HG02973 (cell line): ENCODE data around the gene CSKMT.
"Not testable (repeated sequence)": the region's sequence is repeated elsewhere in the genome, so short reads cannot be mapped to it uniquely, and the experiment has no call there.

Experiments
- ATAC-seq: cut with Tn5 transposase; IDR thresholded peaks from one replicate; pipeline ENCODE4 v1.9.1; 2021; ENCODE audit warnings: moderate library complexity; ENCODE audit not compliant: unreplicated experiment

CSKMT gene, protein sequence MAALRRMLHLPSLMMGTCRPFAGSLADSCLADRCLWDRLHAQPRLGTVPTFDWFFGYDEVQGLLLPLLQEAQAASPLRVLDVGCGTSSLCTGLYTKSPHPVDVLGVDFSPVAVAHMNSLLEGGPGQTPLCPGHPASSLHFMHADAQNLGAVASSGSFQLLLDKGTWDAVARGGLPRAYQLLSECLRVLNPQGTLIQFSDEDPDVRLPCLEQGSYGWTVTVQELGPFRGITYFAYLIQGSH

DNA sequence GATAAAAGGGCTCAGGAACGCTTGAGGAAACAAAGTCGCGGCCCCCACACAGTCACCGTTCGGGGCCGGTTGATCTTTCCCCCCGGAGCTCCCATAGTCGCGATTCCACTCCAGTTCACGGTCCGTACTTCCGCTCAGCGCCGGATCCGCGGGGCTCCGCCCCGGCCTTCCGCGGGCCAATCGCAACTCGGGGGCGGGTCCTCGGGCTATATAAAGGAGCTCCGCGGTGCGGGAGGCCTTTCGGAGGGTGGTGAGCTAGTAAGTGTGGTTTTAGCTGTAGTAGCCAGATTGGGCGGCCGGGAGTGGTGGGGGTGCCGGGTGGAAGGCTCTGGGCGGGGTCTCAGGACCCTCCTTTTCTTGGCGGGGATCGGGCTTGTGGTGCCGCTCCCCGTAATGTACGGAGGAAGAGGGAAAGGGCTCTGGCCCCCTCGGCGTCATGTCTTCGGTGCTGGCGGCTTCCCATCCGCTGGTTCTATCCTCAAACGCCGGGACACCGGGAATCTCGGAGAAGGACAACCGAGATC, at the start of gene CSKMT, which contains the start of gene C11orf98:
CSKMT (plus strand) TSS at position 238 of the 524 bp plus-strand sequence. CDS start 568 bp downstream, outside the sequence.
C11orf98 (minus strand) TSS at position 136 of the 524 bp plus-strand sequence; CDS start at position 95, 41 bp downstream.
- peak; percentile 79 for ATAC-seq

DNA sequence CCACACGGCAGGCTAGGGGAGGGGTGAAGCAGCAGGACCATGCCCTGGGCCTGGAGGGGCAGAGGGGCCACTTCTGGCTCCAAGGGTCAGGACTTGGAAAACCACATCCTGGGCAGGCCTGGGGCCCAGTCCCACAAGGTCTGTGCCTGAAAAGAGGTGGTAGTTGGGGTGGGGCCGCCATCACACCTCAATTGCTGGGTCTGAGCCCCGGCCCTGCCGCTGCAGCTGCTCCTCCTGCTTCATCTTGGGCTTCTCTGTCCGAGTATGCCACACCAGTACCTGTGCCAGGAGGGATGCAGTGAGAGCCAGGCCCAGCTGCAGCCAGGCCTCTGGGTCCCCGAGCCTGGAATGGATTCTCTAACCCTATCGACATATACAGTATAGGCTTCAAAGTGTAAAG, 49.6 kb upstream of the CSKMT start:
- ATAC-seq, result no peak

DNA sequence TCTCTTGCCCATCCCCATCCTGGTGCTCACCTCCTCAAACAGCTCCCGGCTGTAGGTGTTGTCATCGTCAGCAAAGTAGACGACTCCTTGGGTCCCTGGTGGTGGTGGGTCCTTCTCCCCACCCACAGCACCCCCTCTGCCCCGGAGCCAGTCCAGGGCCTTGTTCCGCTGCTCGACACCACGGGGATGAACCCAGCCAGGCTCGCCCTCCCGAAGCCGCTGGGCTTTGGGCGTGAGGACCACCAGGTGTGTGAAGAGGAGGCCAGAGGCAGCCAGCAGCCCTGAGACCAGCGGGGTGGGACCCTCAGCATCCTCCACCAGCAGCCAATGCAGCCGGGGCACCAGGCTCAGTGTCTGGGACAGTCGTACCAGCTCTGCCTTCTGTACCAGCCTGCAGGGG, 48.2 kb upstream of the CSKMT start:
- ATAC-seq, result not testable (repeated sequence)

DNA sequence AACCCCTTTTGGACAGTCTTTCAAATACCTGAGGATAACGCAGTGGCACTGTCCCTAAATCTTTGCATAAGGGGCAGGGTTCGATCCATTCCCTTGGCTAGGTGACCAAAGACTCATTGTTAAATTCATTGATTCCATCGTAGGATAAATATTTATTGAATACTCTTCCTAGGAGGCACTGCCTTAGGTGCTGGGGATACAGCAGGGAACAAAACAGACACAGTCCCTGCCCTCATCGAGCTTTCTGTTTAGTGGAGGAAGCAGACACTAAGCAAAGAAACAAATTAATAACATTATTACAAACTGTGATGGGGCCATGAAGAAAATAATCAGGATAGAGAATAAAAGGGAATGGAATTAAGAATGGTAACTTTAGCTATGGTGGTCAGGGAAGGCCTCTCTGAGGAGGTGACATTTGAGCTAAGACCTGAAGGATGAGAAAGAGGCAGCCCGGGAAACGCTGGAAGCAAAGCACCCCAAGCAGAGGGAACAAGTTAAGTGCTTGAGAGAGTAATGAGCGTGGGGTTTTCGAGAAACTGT, 44.0 kb upstream of the CSKMT start:
- ATAC-seq, result no peak

DNA sequence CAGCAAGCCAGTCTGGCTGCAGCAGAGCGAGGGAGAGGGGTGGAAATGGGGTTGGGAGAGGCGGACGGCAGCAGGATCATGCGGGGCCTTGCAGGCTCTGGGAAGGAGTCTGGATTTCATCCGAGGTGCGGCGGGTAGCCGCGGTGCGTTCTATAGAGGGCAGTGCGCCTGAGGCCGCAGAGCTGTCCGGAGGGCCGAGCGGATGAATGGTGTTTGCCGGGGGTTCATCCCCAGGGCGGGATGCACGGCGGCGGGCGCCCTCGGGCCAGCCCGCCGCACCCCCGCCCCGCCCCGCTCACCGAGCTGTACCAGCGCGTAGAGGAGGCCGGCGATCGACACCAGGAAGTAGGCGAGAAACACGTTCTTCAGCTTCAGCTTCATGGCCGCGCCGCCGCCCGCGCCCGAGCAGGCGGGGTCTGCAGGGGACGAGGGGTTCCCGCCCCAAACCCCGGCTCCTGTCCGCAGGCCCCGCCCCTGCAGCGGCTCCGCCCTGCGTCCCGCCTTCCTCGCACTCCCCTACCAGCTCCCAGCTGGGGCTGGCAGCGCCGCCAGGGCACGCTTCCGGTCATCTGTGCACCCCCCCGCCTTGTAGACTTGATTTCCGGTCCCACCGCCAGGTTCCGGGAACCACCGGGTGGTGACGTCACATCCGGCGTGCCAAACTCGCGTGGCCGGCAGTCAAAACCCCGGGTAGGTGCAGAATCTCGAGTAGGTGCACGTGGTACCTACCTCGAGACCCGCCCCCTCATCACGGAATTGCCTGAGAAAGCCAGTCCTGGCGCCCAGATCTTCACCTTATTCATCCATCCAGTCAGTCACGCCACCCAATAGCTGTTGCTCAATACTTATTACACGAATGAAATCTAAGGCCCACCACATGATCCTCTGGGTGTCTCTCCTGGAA, 43.3 kb upstream of the CSKMT start, which contains the start of gene B3GAT3:
B3GAT3 (minus strand) TSS at position 420 of the 904 bp plus-strand sequence; CDS start at position 381, 39 bp downstream.
- ATAC-seq, result peak; percentile 88

DNA sequence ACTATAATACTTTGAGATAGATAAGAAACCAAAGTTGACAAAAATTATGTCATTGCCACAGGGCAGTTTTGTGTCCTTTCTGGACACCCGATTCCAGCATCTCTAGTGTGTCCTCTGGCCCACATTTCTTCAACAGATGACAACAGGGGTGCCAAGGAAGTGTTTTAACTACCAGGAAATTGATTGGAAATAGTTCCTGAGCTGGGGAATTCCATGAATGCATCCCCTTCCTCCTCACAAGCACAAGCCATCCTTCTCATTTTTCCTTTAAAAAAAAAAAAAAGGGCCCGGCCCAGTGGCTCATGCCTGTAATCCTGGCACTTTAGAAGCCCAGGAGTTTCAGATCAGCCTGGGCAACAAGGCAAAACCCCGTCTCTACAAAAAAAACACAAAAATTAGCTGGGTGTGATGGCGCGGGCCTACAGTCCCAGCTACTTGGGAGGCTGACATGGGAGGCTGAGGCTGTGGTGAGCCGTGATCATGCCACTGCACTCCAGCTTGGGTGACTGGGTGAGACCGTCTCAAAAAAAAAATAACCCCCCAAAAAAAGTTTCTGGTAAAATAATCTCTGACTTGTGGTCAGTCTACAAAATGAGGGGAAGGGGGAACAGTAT, 42.5 kb upstream of the CSKMT start:
- no peak for ATAC-seq

DNA sequence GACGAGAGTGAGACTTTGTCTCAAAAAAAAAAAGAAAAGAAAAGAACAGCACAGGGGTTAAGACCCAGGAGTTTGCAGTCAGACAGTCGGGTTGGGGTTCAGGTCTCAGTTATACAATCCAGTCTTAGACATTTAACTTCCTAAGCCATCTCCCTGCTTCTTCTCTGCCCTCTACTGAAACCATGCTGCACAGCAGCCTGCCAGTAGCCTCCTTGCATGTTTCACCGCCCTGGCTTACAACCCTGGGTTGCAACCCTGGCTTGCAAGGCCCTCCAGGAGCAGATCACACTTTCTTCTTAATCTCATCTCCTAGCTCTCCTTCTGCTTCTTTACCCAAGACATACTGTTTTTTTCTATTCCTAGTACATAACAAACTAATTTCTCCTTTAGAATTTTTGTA, 37.4 kb upstream of the CSKMT start:
- ATAC-seq, result no peak

DNA sequence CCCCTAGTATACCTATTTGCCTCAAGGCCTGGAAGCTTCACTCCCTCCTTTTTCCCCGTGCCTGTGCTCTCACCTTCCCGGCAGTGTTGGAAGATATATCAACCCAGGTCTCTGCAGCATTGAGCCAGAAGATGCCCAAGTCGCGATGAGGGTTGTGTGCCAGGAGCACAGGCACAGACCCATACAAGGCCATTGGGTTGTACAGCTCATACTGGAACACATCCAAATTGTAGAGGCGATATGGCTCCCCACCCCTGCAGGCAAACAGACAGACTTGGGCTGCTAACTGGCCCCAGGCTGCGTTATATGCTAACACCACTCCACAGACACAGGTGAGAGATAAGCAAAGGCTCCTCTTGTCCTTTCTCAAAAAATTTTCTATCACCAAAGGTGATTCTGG, 32.6 kb upstream of the CSKMT start:
- ATAC-seq, result no peak

DNA sequence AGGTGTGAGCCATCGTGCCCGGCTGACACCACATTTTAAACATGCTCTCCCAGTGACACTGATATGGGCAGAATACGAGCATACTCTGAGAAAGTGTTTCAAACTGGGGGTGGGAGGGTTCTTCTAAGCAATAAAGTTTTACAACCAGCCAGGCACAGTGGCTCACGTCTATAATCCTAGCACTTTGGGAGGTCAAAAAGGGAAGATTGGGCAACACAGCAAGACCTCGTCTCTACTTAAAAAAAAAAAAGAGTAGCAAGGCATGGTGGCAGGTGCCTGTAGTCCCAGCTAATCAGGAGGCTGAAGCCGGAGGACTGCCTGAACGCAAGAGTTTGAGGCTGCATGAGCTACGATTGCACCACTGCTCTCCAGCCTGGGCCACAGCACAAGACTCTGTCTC, 20.9 kb upstream of the CSKMT start:
- ATAC-seq, result no peak

DNA sequence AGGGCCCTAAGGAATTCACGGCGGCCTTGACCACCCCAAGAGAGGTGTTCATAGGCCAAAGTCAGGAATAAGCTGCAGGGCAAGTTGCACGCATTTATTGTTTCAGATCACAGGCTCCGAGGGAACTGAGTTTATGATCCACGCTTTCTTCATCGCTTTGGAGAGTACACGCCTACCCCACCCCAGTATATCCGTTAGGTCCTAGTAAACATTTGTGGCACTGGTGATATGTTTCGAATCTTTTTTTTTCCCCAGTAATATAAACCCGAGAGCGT, 19.5 kb upstream of the CSKMT start:
- ATAC-seq, result no peak

DNA sequence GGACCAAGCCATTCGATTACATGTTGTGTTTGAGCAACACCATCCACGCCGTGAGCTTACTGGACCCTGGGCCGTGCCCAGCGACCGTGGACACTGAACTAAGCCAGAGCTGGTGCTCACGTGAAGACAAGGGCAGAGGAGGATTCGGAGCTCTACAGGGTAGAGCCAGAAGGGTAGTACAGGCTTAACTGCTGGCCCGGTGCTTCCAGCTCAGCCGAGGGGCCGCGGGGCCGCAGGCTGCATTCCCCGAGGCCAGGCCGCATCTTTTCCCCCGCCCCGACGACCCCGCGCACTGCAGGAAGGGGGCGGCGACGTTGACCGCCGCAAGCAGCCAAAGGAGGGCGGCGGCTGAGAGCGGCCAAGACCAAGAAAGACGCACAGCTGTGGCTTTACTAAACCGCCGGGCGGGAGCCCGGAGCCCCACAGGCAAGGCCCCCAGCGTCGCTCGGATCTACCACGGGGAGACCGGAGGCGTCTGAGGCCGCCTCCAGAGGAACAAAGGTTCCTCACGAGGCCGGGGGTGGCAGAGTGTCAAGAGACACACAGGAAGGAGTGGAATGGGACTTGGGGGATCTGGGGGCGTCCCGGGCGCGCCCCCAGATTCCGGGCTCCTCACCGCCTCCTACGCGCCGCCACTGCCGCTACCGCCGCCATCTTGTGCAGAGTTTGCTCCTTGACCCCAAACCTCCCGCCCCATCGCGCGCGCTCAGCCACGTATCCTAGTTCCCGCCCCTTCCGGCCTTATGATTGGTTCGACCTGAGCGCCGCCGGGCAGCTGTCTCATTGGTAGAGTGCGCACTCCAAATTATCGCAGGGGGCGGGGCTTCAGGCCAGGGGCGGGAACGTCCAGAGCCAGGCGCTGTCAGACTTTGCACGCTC, 18.9 kb upstream of the CSKMT start, which contains the start of gene GANAB:
GANAB (minus strand) TSS at position 668 of the 879 bp plus-strand sequence; CDS start at position 654, 14 bp downstream.
- ATAC-seq, result peak; percentile 84

DNA sequence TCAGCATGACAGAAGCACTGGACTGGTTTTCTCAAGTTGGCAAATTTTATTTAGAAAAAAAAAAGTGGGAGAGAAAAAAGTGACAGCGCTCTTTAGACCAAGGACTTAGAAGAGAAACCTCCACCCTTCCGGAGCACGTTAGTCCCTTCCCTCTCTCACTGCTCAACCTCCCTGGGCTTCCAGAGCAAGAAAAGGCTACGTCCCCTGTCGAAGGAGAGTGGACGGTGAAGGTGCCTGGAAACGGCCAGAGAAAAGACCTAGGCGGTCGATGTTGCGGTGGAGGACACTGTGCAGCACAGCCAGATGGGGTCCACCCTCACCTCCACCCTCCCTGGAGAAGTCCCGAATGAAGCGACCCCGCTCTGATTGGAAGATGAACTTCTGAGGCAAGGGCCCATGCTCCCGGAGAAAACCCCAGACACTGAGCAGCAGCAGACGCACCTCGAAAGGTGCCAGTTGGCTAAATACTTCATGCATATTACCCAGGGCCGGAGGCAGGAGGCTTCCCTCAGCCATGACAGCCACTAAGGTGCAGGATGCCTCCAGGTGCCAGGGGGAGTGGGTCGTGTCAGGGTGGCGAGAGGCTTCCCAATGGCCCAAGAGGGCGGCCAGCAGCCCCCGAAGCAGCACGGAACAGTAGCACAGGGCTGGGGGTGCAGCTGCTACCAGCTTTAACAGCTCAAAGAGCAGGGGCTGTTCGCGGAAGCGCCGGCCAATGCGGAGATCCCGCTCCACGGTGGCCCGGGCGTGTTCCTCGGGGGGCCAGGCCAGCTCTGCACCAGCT, 18.1 kb upstream of the CSKMT start:
- ATAC-seq, result no peak

DNA sequence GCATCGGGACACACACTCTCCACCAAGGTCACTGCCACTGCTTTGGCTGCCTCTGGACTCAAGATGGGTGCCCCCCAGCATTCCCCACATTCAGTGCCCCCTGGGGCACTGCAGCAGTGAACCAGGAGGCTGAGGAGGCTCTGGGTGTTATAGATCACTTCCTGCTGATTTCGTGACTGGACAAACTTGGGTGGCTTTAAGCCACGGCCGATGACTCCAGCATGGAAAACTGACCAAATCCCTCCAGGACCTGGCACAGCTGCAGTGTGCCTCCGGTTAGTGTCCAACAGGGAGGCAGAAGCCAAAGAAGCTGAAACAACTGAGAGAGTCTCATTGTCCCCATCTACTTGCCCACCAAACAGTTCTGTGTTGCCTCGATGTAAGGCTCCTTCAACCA, 17.5 kb upstream of the CSKMT start:
- ATAC-seq, result no peak

DNA sequence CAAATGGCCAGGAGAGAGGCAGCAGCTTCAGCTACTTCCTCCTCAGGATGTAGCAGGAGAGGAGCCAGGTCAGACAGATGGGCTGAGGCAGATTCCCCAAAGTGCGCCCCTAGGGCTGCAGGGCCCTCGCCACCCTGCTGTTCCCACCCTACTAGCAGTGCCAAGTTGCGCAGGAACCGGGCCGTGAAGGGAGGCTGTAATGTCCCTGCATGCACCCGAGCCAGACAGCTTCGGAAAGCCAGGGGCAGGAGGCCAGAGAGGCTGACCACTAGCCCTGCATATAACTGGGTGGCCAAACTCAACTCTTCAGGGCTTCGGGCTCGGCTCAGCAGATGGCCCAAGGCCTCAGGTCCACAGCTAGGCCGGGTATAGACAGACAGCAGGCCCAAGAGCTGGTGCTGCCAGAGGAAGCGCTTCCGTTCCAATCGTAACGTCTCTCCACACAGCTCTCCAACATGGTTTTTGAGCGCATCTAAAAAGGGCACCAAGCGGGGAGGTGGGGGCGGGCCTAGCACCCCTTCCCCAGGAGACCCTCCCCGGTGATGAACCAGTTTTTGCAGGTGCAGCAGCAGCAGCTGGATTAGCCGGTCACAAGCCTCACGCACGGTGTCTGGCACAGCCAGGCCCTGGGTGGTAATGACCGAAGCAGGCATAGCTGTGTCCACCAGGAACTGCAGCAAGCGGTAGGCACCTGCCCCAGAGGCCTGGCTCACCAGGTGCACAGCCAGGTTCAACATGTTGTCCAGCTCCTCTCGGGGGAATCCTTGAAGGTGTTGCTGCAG, 16.7 kb upstream of the CSKMT start:
- ATAC-seq, result no peak

DNA sequence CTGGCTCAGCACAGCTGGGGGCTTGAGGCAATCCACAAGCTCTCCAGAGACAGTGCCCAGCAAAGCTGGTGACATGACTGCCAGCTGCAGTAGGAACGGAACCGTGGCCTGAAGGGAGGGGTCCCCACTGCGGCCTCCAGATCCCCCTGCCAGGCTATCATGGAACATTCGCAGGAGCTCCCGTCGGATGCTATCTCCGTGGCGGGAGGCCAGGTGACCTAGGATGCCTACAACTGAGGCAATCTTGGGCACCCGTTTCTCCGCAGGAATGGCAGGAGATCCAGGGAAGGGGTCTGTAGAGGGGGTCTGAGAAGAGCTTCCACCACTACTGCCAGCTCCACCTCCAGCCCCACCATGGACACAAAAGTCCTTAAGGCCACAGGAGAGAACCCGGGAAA, 16.1 kb upstream of the CSKMT start:
- no peak for ATAC-seq

DNA sequence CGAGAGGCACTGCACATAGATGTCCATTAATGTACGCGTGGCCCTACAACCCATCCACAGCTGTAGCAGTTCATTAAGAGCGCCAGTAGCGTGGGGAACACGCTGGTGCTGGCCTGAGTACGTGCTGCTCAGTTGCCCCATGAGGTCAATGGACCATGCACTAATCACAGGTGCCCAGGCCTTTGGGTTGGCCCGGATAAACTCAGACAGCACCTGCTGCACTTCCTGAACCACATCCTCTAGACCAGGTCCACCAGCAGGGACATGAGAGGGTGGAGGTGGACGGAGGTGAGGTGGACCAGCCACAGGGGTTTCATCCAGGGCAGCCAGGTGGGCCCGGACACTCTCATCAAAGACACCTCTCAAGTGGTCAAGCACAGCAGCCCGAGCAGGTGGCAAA, 15.6 kb upstream of the CSKMT start:
- ATAC-seq, result no peak

DNA sequence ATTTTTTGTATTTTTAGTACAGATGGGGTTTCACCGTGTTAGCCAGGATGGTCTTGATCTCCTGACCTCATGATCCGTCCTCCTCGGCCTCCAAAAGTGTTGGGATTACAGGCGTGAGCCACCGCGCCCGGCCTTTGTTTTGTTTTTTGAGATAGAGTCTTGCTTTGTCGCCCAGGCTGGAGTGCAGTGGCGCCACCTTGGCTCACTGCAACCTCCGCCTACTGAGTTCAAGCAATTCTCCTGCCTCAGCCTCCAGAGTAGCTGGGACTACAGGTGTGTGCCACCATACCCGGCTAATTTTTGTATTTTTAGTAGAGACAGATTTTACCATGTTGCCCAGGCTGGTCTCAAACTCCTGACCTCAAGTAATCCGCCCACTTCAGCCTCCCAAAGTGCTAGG, 14.8 kb upstream of the CSKMT start:
- not testable (repeated sequence) for ATAC-seq

DNA sequence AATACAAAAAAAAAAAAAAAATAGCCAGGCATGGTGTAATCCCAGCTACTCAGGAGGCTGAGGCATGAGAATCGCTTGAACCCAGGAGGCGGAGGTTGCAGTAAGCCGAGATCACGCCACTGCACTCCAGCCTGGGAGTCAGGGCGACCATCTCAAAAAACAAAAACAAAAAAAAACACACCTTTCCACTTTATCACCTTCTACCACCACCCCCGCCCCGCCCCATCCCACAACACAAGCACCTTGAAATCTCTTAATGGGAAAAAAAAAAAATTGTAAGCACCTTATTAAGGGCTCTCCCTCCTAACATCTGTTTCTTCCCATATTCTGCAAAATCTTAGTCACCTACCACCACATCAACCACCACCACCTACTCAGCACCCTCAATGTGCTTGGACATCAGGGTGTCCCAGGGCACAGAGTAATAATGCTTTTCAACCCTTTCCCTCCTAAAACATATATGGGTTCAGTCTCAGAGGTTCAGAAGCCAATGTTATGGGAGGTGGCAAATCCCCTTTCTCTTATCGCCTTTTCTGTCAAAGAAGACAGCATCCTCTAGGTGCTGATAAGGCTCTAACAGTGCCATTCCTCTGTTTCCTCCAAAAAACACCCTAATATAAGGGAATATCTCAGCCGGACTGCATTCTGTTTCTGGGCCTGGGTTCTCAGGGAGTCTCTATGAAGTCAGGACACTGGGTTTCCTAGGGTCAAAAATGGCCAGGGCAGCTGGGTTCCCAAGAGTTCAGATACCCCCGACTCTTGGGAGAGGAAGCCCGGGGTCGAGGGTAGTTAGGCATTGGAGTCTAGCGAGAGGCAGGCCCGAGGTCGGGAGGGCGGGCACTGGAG, 12.7 kb upstream of the CSKMT start:
- peak; percentile 25 for ATAC-seq
